HepG2 (cell line): ENCODE results near the gene NOSIP. TPM values are rescaled to one million over a fixed set of nuclear protein-coding genes. Genes with fewer than 3 reads are reported as not detected.

Source experiments
- ETV6 ChIP-seq: sonication (generic); formaldehyde crosslinking; conservative IDR thresholded peaks from 2 replicates; pipeline ENCODE4 v1.4.0; 2020; ENCODE audit warnings: missing genetic modification reagents
- KDM1A ChIP-seq: IDR thresholded peaks from 2 replicates; pipeline ENCODE4 v1.6.1; 2016; ENCODE audit warnings: missing compliant biosample characterization
- MTF2 ChIP-seq: sonication (generic); formaldehyde crosslinking; IDR thresholded peaks from 2 replicates; pipeline ENCODE4 v1.5.0; 2020; ENCODE audit warnings: missing genetic modification reagents, borderline replicate concordance
- ZNF350 ChIP-seq: sonication (generic); formaldehyde crosslinking; IDR thresholded peaks from 2 replicates; pipeline ENCODE4 v1.4.0; 2020; ENCODE audit warnings: mild to moderate bottlenecking, low read depth, missing genetic modification reagents, borderline replicate concordance
- ZNF460 ChIP-seq: sonication (generic); formaldehyde crosslinking; IDR thresholded peaks from 2 replicates; pipeline ENCODE4 v1.5.1; 2020; ENCODE audit warnings: missing genetic modification reagents, mild to moderate bottlenecking, borderline replicate concordance
- polyA plus RNA-seq, 8 experiments: library from polyadenylated mRNA; depleted of rRNA in 3 of 8; stranded (reverse) in 7 of 8; unstranded in 1 of 8; fragments of >200 nt; fragmentation: Illumina TruSeq in 4 of 8; extraction: Trizol in 4 of 8; gene quantifications; 2 replicates each; pipeline versions ENCODE4 v1.2.1 to v1.2.3, GENCODE V29; 2011 to 2016; ENCODE audit warnings: low read depth in 4 of 8, missing spikeins in 1 of 8, mixed read lengths in 1 of 8; ENCODE audit not compliant: insufficient read depth in 1 of 8
- total RNA-seq, 5 experiments: library from RNA; depleted of rRNA; stranded (reverse); fragments of >200 nt; fragmentation: Illumina TruSeq; extraction: Trizol; gene quantifications; 2 replicates each; pipeline ENCODE4 v1.2.3, GENCODE V29; 2016; ENCODE audit warnings: low read depth in 1 of 5
- TF ChIP-seq, protein P1 (sequence below): sonication (generic); formaldehyde crosslinking; IDR thresholded peaks from 2 replicates; pipeline ENCODE4 v1.4.0; 2020; ENCODE audit warnings: missing genetic modification reagents
- TF ChIP-seq, protein P2 (sequence below), 2 experiments: fragments of 450-650 bp in 1 of 2; sonication (generic) in 1 of 2; formaldehyde crosslinking in 1 of 2; IDR thresholded peaks; 2 replicates each; pipeline versions ENCODE4 v1.6.1 to v1.8.0; 2016 to 2022; ENCODE audit warnings: antibody characterized with exemption in 1 of 2, mild to moderate bottlenecking in 1 of 2, missing genetic modification reagents in 1 of 2
- TF ChIP-seq, protein P3 (sequence below): sonication (generic); formaldehyde crosslinking; IDR thresholded peaks from 2 replicates; pipeline ENCODE4 v1.4.0; 2020; ENCODE audit warnings: low read depth, missing genetic modification reagents

Gene NOSIP
- total and polyA plus RNA-seq, 2 of the 13 experiments (the other 11 are each of a cell fraction or from before 2014, with no cell fraction given) = 54.3 to 78.0 TPM

DNA sequence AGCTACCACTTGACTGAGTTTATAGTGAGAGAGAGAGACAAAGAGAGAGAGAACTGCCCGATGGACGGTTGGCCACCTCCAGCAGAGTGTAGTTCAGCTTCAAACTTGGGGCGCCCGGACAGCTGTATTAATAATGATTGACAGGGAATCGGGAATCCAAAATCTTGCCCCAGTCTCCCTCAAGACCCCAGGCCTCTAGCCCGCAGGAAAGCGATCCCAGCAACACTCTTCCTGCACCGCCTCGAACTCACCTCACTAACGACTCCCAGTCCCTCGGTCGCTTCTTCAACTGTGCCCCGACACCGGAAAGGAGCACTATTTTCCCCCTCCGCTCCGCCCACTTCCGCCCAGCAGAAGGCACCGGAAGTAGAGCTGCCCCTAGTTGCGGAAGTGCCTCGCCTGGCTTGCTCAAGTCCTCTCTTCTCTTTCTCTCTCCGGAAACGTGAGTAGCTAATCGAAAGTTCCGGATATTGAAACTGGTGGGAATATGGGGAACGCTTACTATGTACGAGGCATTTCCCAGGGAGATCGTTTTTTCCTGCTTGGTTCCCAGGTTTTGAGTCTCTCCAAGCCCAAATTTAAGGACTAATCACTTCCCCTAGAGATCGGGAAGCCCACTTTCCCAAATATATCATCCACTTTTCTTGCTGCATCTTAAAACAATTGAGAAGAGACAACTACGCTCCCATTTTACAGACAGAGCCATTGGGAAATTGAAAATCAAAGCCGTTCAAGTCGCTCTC lies at the start of gene NOSIP (continued):
- TF ChIP-seq, protein P1, sequence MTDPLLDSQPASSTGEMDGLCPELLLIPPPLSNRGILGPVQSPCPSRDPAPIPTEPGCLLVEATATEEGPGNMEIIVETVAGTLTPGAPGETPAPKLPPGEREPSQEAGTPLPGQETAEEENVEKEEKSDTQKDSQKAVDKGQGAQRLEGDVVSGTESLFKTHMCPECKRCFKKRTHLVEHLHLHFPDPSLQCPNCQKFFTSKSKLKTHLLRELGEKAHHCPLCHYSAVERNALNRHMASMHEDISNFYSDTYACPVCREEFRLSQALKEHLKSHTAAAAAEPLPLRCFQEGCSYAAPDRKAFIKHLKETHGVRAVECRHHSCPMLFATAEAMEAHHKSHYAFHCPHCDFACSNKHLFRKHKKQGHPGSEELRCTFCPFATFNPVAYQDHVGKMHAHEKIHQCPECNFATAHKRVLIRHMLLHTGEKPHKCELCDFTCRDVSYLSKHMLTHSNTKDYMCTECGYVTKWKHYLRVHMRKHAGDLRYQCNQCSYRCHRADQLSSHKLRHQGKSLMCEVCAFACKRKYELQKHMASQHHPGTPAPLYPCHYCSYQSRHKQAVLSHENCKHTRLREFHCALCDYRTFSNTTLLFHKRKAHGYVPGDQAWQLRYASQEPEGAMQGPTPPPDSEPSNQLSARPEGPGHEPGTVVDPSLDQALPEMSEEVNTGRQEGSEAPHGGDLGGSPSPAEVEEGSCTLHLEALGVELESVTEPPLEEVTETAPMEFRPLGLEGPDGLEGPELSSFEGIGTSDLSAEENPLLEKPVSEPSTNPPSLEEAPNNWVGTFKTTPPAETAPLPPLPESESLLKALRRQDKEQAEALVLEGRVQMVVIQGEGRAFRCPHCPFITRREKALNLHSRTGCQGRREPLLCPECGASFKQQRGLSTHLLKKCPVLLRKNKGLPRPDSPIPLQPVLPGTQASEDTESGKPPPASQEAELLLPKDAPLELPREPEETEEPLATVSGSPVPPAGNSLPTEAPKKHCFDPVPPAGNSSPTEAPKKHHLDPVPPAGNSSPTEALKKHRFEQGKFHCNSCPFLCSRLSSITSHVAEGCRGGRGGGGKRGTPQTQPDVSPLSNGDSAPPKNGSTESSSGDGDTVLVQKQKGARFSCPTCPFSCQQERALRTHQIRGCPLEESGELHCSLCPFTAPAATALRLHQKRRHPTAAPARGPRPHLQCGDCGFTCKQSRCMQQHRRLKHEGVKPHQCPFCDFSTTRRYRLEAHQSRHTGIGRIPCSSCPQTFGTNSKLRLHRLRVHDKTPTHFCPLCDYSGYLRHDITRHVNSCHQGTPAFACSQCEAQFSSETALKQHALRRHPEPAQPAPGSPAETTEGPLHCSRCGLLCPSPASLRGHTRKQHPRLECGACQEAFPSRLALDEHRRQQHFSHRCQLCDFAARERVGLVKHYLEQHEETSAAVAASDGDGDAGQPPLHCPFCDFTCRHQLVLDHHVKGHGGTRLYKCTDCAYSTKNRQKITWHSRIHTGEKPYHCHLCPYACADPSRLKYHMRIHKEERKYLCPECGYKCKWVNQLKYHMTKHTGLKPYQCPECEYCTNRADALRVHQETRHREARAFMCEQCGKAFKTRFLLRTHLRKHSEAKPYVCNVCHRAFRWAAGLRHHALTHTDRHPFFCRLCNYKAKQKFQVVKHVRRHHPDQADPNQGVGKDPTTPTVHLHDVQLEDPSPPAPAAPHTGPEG (CRISPR knock-in tag) = peak; percentile 38; the same call in 1 of the 2 replicates
- TF ChIP-seq ZNF460 (no peak), ZNF350 (peak; percentile 59; the same call in 1 of the 2 replicates), MTF2 (CRISPR knock-in tag) (no peak), KDM1A (0 out of 2 replicates have a peak, but pooled peaks have one; percentile 7), ETV6 (0 out of 2 replicates have a peak, but pooled peaks have one; percentile 48)
- TF ChIP-seq, protein P2, sequence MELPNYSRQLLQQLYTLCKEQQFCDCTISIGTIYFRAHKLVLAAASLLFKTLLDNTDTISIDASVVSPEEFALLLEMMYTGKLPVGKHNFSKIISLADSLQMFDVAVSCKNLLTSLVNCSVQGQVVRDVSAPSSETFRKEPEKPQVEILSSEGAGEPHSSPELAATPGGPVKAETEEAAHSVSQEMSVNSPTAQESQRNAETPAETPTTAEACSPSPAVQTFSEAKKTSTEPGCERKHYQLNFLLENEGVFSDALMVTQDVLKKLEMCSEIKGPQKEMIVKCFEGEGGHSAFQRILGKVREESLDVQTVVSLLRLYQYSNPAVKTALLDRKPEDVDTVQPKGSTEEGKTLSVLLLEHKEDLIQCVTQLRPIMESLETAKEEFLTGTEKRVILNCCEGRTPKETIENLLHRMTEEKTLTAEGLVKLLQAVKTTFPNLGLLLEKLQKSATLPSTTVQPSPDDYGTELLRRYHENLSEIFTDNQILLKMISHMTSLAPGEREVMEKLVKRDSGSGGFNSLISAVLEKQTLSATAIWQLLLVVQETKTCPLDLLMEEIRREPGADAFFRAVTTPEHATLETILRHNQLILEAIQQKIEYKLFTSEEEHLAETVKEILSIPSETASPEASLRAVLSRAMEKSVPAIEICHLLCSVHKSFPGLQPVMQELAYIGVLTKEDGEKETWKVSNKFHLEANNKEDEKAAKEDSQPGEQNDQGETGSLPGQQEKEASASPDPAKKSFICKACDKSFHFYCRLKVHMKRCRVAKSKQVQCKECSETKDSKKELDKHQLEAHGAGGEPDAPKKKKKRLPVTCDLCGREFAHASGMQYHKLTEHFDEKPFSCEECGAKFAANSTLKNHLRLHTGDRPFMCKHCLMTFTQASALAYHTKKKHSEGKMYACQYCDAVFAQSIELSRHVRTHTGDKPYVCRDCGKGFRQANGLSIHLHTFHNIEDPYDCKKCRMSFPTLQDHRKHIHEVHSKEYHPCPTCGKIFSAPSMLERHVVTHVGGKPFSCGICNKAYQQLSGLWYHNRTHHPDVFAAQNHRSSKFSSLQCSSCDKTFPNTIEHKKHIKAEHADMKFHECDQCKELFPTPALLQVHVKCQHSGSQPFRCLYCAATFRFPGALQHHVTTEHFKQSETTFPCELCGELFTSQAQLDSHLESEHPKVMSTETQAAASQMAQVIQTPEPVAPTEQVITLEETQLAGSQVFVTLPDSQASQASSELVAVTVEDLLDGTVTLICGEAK (IDR thresholded peaks at IDR 0.05) = peak; percentile 99
- TF ChIP-seq, protein P2 (CRISPR knock-in tag; IDR thresholded peaks at IDR 0.05) = peak; percentile 61; the same call in 1 of the 2 replicates
- TF ChIP-seq, protein P3, sequence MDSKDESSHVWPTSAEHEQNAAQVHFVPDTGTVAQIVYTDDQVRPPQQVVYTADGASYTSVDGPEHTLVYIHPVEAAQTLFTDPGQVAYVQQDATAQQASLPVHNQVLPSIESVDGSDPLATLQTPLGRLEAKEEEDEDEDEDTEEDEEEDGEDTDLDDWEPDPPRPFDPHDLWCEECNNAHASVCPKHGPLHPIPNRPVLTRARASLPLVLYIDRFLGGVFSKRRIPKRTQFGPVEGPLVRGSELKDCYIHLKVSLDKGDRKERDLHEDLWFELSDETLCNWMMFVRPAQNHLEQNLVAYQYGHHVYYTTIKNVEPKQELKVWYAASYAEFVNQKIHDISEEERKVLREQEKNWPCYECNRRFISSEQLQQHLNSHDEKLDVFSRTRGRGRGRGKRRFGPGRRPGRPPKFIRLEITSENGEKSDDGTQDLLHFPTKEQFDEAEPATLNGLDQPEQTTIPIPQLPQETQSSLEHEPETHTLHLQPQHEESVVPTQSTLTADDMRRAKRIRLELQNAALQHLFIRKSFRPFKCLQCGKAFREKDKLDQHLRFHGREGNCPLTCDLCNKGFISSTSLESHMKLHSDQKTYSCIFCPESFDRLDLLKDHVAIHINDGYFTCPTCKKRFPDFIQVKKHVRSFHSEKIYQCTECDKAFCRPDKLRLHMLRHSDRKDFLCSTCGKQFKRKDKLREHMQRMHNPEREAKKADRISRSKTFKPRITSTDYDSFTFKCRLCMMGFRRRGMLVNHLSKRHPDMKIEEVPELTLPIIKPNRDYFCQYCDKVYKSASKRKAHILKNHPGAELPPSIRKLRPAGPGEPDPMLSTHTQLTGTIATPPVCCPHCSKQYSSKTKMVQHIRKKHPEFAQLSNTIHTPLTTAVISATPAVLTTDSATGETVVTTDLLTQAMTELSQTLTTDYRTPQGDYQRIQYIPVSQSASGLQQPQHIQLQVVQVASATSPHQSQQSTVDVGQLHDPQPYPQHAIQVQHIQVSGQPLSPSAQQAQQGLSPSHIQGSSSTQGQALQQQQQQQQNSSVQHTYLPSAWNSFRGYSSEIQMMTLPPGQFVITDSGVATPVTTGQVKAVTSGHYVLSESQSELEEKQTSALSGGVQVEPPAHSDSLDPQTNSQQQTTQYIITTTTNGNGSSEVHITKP (CRISPR knock-in tag) = peak; percentile 64; the same call in 1 of the 2 replicates
